Heart left ventricle (tissue), 13 donors: Measurements from ENCODE around the gene TC2N.

Experiments used
- CTCF ChIP-seq, 12 donors: fragments of 200-600 bp; sonication (generic) in 4 of 12; IDR thresholded peaks; one replicate each; pipeline versions ENCODE4 v1.5.0 to v1.8.0; 2018 to 2022; ENCODE audit warnings: antibody characterized with exemption in 12 of 12, mild to moderate bottlenecking in 5 of 12
- POLR2A ChIP-seq, 2 donors: fragments of 450-650 bp; IDR thresholded peaks; one replicate each; pipeline ENCODE4 v1.6.1; 2017; ENCODE audit warnings: antibody characterized with exemption in 2 of 2, mild to moderate bottlenecking in 2 of 2, moderate library complexity in 2 of 2
- donor health status: ischemic (EF 13 %, LVEDD 7.1; RV severe dilation, severe dysfunction).
- donor health status: DM: no; HTN: yes; CAD: no.
- donor health status: DM: no; HTN: no; CAD: no.
- donor health status: ischemic (EF 25% LVEDD 6.9; RV normal size, moderate dysfunction).
- donor health status: ischemic (EF 25% LVEDD 5.7; RV mildly dilated, moderate dysfunction).
- donor health status: ischemic (EF 35%, LVEDD 5.7; RV mildly dilated, moderate dysfunction).
- donor health status: nonischemic (EF 11% LVEDD 7.7; RV severe dilation, severe dysfunction).
- donor health status: DM: yes; HTN: yes; CAD: no.
- donor health status: PGD.
- donor health status: ischemic (EF 29% LVEDD 5.4; RV normal size, mild dysfunction).
- donor health status: nonischemic (EF 23%, LVEDD 6.1; RV moderate dilation, normal function).

GRCh38 chr14:91879196-91879595, 11.9 kb upstream of the TC2N start:
- TF ChIP-seq POLR2A (IDR thresholded peaks at IDR 0.05) (no peak), CTCF (IDR thresholded peaks at IDR 0.05) (no peak)
